GM12878 (cell line): ENCODE data around the gene SCG3. TPM values are rescaled to one million over a fixed set of nuclear protein-coding genes. Genes with fewer than 3 reads are reported as not detected.

Experiments
- BACH1 ChIP-seq: fragments of 450-650 bp; IDR thresholded peaks from 2 replicates; pipeline ENCODE4 v1.6.1; 2017; ENCODE audit warnings: mild to moderate bottlenecking, borderline replicate concordance
- CHD2 ChIP-seq: IDR thresholded peaks from 2 replicates; pipeline ENCODE4 v1.6.1; 2011; ENCODE audit warnings: low read depth, low read length, improper control_type of control experiment, borderline replicate concordance
- CREM ChIP-seq: IDR thresholded peaks from 2 replicates; pipeline ENCODE4 v1.6.1; 2014; ENCODE audit warnings: antibody characterized with exemption, low read depth
- EED ChIP-seq: sonication (generic); IDR thresholded peaks from 2 replicates; pipeline ENCODE4 v1.6.1; 2016; ENCODE audit warnings: antibody characterized with exemption, low read depth
- KAT2A ChIP-seq: conservative IDR thresholded peaks from 2 replicates; pipeline ENCODE4 v1.6.1; 2011; ENCODE audit warnings: low read depth, low read length; ENCODE audit not compliant: control insufficient read depth
- MEF2B ChIP-seq: fragments of 450-650 bp; IDR thresholded peaks from 2 replicates; pipeline ENCODE4 v1.6.1; 2018; ENCODE audit warnings: mild to moderate bottlenecking, moderate library complexity; ENCODE audit not compliant: partially characterized antibody, poor library complexity, severe bottlenecking
- MYB ChIP-seq: fragments of 150-350 bp; IDR thresholded peaks from 2 replicates; pipeline ENCODE4 v1.6.1; 2014; ENCODE audit warnings: mild to moderate bottlenecking, low read depth, low read length, borderline replicate concordance
- POLR2AphosphoS2 ChIP-seq: IDR thresholded peaks from 2 replicates; pipeline ENCODE4 v1.6.1; 2011; ENCODE audit warnings: low read depth, mild to moderate bottlenecking, low read length, improper control_type of control experiment, moderate library complexity
- RUNX3 ChIP-seq: IDR thresholded peaks from 2 replicates; pipeline ENCODE4 v1.6.1; 2012; ENCODE audit warnings: low read length, inconsistent platforms
- SMAD1 ChIP-seq: fragments of 450-650 bp; IDR thresholded peaks from 2 replicates; pipeline ENCODE4 v1.6.1; 2018; ENCODE audit warnings: mild to moderate bottlenecking, low read depth; ENCODE audit not compliant: partially characterized antibody
- SMARCA5 ChIP-seq: fragments of 450-650 bp; IDR thresholded peaks from 2 replicates; pipeline ENCODE4 v1.6.1; 2017; ENCODE audit warnings: mild to moderate bottlenecking
- SMC3 ChIP-seq: IDR thresholded peaks from 2 replicates; pipeline ENCODE4 v1.6.1; 2011; ENCODE audit warnings: low read length, improper control_type of control experiment, borderline replicate concordance
- SP1 ChIP-seq: IDR thresholded peaks from one replicate; pipeline ENCODE4 v1.6.1; 2011; ENCODE audit warnings: low read depth, low read length
- SRF ChIP-seq, 2 experiments: IDR thresholded peaks; 2 replicates each; pipeline ENCODE4 v1.6.1; 2011; ENCODE audit warnings: low read depth in 2 of 2, low read length in 2 of 2, mild to moderate bottlenecking in 1 of 2, moderate library complexity in 1 of 2
- STAT1 ChIP-seq: fragments of 450-650 bp; conservative IDR thresholded peaks from 2 replicates; pipeline ENCODE4 v1.6.1; 2014; ENCODE audit warnings: antibody characterized with exemption, mild to moderate bottlenecking
- ZSCAN29 ChIP-seq: fragments of 450-650 bp; IDR thresholded peaks from 2 replicates; pipeline ENCODE4 v1.6.1; 2017; ENCODE audit warnings: mild to moderate bottlenecking, moderate library complexity
- polyA plus RNA-seq, 11 experiments: library from polyadenylated mRNA; depleted of rRNA in 4 of 11; unstranded in 6 of 11; stranded (reverse) in 5 of 11; fragments of >200 nt; fragmentation: Nextera tagmentation in 4 of 11; fragmentation: Illumina TruSeq in 1 of 11; extraction: Ambion mirVana in 4 of 11; extraction: Trizol in 1 of 11; gene quantifications; 1 replicate in 1 of 11; 2 replicates in 10 of 11; pipeline versions ENCODE4 v1.2.1 to v1.2.3, GENCODE V29; 2011 to 2016; ENCODE audit warnings: inconsistent platforms in 2 of 11, missing spikeins in 2 of 11, low read depth in 1 of 11
- total RNA-seq, 4 experiments: library from RNA; depleted of rRNA in 3 of 4; stranded (reverse); fragments of >200 nt in 3 of 4; fragmentation: Illumina TruSeq in 1 of 4; extraction: Trizol in 1 of 4; gene quantifications; 2 replicates each; pipeline versions ENCODE4 v1.2.1 to v1.2.3, GENCODE V29; 2013 to 2021
- TF ChIP-seq, protein P1 (sequence below): fragments of 450-650 bp; IDR thresholded peaks from 2 replicates; pipeline ENCODE4 v1.6.1; 2016; ENCODE audit warnings: mild to moderate bottlenecking, moderate library complexity, borderline replicate concordance
- TF ChIP-seq, protein P2 (sequence below): fragments of 450-650 bp; IDR thresholded peaks from 2 replicates; pipeline ENCODE4 v1.6.1; 2018; ENCODE audit warnings: borderline replicate concordance, mild to moderate bottlenecking; ENCODE audit not compliant: partially characterized antibody
- TF ChIP-seq, protein P3 (sequence below): fragments of 450-650 bp; IDR thresholded peaks from 2 replicates; pipeline ENCODE4 v1.6.1; 2017; ENCODE audit warnings: mild to moderate bottlenecking, moderate library complexity

The SCG3 gene
- total and polyA plus RNA-seq, 10 of the 15 experiments (the other 5 are each of a cell fraction or from before 2014, with no cell fraction given): 0.03 to 0.15 (median 0.04) TPM; not detected in 7

DNA sequence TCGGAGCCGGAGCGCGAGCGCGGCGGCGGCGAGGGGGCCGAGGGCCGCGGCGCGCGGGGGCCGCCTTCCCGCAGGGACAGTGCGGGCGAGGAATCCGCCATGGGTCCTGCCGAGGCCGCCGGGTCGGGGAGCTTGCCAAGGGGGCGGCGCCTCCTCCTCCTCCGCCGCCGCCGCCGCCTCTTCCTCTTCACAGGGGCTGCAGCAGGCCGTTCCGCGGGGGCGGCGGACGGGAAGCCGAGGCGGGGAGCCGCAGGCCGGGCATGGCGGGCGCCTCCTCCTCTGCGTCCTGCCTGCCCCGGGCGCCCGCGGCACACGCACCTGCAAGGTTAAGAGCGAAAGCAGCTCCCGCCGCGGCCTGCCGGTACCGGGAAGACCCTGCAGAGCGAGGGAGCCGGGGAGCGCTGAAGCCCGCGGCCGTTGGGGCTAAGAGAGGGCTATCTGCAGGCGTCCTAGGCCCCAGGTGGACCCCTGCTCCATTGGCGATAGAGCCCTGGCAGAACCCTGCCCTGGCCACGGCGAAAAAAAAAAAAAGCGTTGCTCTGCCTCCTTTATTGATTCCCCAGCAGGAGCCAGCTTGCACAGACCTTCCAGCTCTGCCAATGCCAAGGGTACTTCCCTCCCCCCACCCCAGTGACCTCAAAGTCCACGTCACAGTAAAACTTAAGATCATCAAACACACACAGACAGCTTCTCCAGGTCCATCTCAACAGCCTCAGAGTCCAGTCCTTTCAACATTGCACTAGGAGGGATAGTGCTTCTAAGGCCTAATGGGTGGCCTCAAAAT lies 56.4 kb downstream of the SCG3 start, which contains the start of gene LYSMD2 (continued):
- TF ChIP-seq CHD2: 0 out of 2 replicates have a peak, but pooled peaks have one; percentile 14
- TF ChIP-seq SMC3: 0 out of 2 replicates have a peak, but pooled peaks have one; percentile 1
- TF ChIP-seq, protein P1, sequence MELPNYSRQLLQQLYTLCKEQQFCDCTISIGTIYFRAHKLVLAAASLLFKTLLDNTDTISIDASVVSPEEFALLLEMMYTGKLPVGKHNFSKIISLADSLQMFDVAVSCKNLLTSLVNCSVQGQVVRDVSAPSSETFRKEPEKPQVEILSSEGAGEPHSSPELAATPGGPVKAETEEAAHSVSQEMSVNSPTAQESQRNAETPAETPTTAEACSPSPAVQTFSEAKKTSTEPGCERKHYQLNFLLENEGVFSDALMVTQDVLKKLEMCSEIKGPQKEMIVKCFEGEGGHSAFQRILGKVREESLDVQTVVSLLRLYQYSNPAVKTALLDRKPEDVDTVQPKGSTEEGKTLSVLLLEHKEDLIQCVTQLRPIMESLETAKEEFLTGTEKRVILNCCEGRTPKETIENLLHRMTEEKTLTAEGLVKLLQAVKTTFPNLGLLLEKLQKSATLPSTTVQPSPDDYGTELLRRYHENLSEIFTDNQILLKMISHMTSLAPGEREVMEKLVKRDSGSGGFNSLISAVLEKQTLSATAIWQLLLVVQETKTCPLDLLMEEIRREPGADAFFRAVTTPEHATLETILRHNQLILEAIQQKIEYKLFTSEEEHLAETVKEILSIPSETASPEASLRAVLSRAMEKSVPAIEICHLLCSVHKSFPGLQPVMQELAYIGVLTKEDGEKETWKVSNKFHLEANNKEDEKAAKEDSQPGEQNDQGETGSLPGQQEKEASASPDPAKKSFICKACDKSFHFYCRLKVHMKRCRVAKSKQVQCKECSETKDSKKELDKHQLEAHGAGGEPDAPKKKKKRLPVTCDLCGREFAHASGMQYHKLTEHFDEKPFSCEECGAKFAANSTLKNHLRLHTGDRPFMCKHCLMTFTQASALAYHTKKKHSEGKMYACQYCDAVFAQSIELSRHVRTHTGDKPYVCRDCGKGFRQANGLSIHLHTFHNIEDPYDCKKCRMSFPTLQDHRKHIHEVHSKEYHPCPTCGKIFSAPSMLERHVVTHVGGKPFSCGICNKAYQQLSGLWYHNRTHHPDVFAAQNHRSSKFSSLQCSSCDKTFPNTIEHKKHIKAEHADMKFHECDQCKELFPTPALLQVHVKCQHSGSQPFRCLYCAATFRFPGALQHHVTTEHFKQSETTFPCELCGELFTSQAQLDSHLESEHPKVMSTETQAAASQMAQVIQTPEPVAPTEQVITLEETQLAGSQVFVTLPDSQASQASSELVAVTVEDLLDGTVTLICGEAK: no peak
- no peak for TF ChIP-seq MEF2B
- TF ChIP-seq EED: no peak
- TF ChIP-seq, protein P2, sequence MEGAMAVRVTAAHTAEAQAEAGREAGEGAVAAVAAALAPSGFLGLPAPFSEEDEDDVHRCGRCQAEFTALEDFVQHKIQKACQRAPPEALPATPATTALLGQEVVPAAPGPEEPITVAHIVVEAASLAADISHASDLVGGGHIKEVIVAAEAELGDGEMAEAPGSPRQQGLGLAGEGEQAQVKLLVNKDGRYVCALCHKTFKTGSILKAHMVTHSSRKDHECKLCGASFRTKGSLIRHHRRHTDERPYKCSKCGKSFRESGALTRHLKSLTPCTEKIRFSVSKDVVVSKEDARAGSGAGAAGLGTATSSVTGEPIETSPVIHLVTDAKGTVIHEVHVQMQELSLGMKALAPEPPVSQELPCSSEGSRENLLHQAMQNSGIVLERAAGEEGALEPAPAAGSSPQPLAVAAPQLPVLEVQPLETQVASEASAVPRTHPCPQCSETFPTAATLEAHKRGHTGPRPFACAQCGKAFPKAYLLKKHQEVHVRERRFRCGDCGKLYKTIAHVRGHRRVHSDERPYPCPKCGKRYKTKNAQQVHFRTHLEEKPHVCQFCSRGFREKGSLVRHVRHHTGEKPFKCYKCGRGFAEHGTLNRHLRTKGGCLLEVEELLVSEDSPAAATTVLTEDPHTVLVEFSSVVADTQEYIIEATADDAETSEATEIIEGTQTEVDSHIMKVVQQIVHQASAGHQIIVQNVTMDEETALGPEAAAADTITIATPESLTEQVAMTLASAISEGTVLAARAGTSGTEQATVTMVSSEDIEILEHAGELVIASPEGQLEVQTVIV: no peak
- no peak for TF ChIP-seq KAT2A
- TF ChIP-seq, protein P3, sequence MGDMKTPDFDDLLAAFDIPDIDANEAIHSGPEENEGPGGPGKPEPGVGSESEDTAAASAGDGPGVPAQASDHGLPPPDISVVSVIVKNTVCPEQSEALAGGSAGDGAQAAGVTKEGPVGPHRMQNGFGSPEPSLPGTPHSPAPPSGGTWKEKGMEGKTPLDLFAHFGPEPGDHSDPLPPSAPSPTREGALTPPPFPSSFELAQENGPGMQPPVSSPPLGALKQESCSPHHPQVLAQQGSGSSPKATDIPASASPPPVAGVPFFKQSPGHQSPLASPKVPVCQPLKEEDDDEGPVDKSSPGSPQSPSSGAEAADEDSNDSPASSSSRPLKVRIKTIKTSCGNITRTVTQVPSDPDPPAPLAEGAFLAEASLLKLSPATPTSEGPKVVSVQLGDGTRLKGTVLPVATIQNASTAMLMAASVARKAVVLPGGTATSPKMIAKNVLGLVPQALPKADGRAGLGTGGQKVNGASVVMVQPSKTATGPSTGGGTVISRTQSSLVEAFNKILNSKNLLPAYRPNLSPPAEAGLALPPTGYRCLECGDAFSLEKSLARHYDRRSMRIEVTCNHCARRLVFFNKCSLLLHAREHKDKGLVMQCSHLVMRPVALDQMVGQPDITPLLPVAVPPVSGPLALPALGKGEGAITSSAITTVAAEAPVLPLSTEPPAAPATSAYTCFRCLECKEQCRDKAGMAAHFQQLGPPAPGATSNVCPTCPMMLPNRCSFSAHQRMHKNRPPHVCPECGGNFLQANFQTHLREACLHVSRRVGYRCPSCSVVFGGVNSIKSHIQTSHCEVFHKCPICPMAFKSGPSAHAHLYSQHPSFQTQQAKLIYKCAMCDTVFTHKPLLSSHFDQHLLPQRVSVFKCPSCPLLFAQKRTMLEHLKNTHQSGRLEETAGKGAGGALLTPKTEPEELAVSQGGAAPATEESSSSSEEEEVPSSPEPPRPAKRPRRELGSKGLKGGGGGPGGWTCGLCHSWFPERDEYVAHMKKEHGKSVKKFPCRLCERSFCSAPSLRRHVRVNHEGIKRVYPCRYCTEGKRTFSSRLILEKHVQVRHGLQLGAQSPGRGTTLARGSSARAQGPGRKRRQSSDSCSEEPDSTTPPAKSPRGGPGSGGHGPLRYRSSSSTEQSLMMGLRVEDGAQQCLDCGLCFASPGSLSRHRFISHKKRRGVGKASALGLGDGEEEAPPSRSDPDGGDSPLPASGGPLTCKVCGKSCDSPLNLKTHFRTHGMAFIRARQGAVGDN: peak; percentile 63; the same call in 1 of the 2 replicates
- no peak for TF ChIP-seq ZSCAN29
- peak; percentile 79 for TF ChIP-seq CREM
- no peak for TF ChIP-seq SRF (IDR thresholded peaks at IDR 0.05; ENCODE audit: low read depth in 2 of 2, low read length in 2 of 2)
- TF ChIP-seq SMAD1: no peak
- peak; percentile 75; the same call in 1 of the 2 replicates for TF ChIP-seq SMARCA5
- peak; percentile 67; the same call in 1 of the 2 replicates for TF ChIP-seq BACH1
- 0 out of 2 replicates have a peak, but pooled peaks have one; percentile 66 for TF ChIP-seq STAT1
- no peak for TF ChIP-seq MYB
- peak; percentile 31; the same call in 1 of the 2 replicates for TF ChIP-seq RUNX3
- 0 out of 2 replicates have a peak, but pooled peaks have one; percentile 14 for TF ChIP-seq POLR2AphosphoS2
- TF ChIP-seq SP1: no peak
